ENCODE data around the gene YWHAG.

Gene YWHAG

GRCh38 chr7:76346778-76347177 is 12.0 kb downstream of the YWHAG start:
- no peak overlapping the region for H2AFZ ChIP-seq (ENCODE audit: low read length)
- peaks cover 98% of the 10 kb centered on the region for H3K36me3 ChIP-seq (ENCODE audit: insufficient read depth, low read length)
- no peak overlapping the region for H3K9ac ChIP-seq (ENCODE audit: low read length)
- no peaks in the 10 kb centered on the region for H3F3A ChIP-seq (ENCODE audit: insufficient read depth, low read length)
- TF ChIP-seq, protein P1, sequence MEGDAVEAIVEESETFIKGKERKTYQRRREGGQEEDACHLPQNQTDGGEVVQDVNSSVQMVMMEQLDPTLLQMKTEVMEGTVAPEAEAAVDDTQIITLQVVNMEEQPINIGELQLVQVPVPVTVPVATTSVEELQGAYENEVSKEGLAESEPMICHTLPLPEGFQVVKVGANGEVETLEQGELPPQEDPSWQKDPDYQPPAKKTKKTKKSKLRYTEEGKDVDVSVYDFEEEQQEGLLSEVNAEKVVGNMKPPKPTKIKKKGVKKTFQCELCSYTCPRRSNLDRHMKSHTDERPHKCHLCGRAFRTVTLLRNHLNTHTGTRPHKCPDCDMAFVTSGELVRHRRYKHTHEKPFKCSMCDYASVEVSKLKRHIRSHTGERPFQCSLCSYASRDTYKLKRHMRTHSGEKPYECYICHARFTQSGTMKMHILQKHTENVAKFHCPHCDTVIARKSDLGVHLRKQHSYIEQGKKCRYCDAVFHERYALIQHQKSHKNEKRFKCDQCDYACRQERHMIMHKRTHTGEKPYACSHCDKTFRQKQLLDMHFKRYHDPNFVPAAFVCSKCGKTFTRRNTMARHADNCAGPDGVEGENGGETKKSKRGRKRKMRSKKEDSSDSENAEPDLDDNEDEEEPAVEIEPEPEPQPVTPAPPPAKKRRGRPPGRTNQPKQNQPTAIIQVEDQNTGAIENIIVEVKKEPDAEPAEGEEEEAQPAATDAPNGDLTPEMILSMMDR (IDR thresholded peaks at IDR 0.05; ENCODE audit: low read length): no peak
- TF ChIP-seq EZH2 (IDR thresholded peaks at IDR 0.05; ENCODE audit: borderline replicate concordance, low read length): no peak
- no peaks in the 10 kb centered on the region for H3K27me3 ChIP-seq (ENCODE audit: insufficient read depth, low read length)
- peaks cover 91% of the 10 kb centered on the region for H3K79me2 ChIP-seq (ENCODE audit: insufficient read depth, low read length)
- peaks cover 6% of the 10 kb centered on the region; the same call in 1 of the 2 replicates for H4K20me1 ChIP-seq (ENCODE audit: insufficient read depth, low read length)
- no peak overlapping the region for H3K27ac ChIP-seq (ENCODE audit: low read depth, low read length, poor library complexity, severe bottlenecking)
- H3K9me2 ChIP-seq (ENCODE audit: low read depth, low read length): no peaks in the 10 kb centered on the region
- H3K4me2 ChIP-seq (ENCODE audit: low read length): no peak overlapping the region
- H3K4me1 ChIP-seq (ENCODE audit: insufficient read depth, low read length, severe bottlenecking): no peaks in the 10 kb centered on the region
- H3K9me3 ChIP-seq (ENCODE audit: low read length): no peaks in the 10 kb centered on the region
- H3K4me3 ChIP-seq (ENCODE audit: low read depth, low read length, poor library complexity, severe bottlenecking): no peak overlapping the region

DNA sequence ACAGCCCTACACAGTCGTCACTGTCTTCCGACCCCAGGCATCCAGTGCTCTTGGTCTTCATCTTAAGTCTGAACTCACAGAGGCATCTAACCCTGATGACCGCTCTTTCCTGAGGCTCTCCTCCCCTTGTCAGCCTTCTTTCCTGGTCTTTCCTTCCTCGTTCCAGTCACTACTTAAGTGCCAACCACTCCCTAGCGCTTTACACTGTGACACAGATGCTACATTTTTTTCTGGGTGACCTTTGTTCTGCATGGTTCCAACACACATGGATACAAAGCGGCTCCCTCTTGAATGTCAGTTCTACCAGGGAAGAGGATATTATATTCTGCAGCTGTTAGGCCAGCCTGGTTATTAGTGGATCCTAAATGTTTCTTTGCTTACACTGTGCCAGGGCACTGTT is 12.7 kb downstream of the YWHAG start:
- no peaks in the 10 kb centered on the region for H3F3A ChIP-seq (ENCODE audit: insufficient read depth, low read length)
- H3K27ac ChIP-seq (ENCODE audit: low read depth, low read length, poor library complexity, severe bottlenecking): no peak overlapping the region
- H3K79me2 ChIP-seq (ENCODE audit: insufficient read depth, low read length): peaks cover 91% of the 10 kb centered on the region
- no peak overlapping the region for H3K4me2 ChIP-seq (ENCODE audit: low read length)
- no peak overlapping the region for H3K9ac ChIP-seq (ENCODE audit: low read length)
- no peak for TF ChIP-seq EZH2 (IDR thresholded peaks at IDR 0.05; ENCODE audit: borderline replicate concordance, low read length)
- TF ChIP-seq, protein P1 (IDR thresholded peaks at IDR 0.05; ENCODE audit: low read length): no peak
- H3K36me3 ChIP-seq (ENCODE audit: insufficient read depth, low read length): peaks cover 98% of the 10 kb centered on the region
- H4K20me1 ChIP-seq (ENCODE audit: insufficient read depth, low read length): peaks cover 2% of the 10 kb centered on the region; the same call in 1 of the 2 replicates
- H3K4me1 ChIP-seq (ENCODE audit: insufficient read depth, low read length, severe bottlenecking): no peaks in the 10 kb centered on the region
- no peaks in the 10 kb centered on the region for H3K9me2 ChIP-seq (ENCODE audit: low read depth, low read length)
- H3K4me3 ChIP-seq (ENCODE audit: low read depth, low read length, poor library complexity, severe bottlenecking): no peak overlapping the region
- H3K9me3 ChIP-seq (ENCODE audit: low read length): no peaks in the 10 kb centered on the region
- H3K27me3 ChIP-seq (ENCODE audit: insufficient read depth, low read length): no peaks in the 10 kb centered on the region
- H2AFZ ChIP-seq (ENCODE audit: low read length): no peak overlapping the region

GRCh38 chr7:76343931-76344321 is 14.9 kb downstream of the YWHAG start:
- Histone ChIP-seq H4K20me1 (ENCODE audit: insufficient read depth, low read length) (peaks cover under 1% of the 10 kb centered on the region; the same call in 1 of the 2 replicates), H3K9ac (ENCODE audit: low read length) (no peak overlapping the region), H3K4me3 (ENCODE audit: low read depth, low read length, poor library complexity, severe bottlenecking) (no peak overlapping the region), H3K4me2 (ENCODE audit: low read length) (no peak overlapping the region), H3K79me2 (ENCODE audit: insufficient read depth, low read length) (peaks cover 93% of the 10 kb centered on the region), H3K27me3 (ENCODE audit: insufficient read depth, low read length) (no peaks in the 10 kb centered on the region), H3K27ac (ENCODE audit: low read depth, low read length, poor library complexity, severe bottlenecking) (no peak overlapping the region), H3K9me2 (ENCODE audit: low read depth, low read length) (no peaks in the 10 kb centered on the region), H2AFZ (ENCODE audit: low read length) (no peak overlapping the region), H3F3A (ENCODE audit: insufficient read depth, low read length) (no peaks in the 10 kb centered on the region), H3K9me3 (ENCODE audit: low read length) (no peaks in the 10 kb centered on the region), H3K4me1 (ENCODE audit: insufficient read depth, low read length, severe bottlenecking) (no peaks in the 10 kb centered on the region), H3K36me3 (ENCODE audit: insufficient read depth, low read length) (peaks cover 97% of the 10 kb centered on the region)
- TF ChIP-seq, protein P1 (IDR thresholded peaks at IDR 0.05; ENCODE audit: low read length): no peak
- no peak for TF ChIP-seq EZH2 (IDR thresholded peaks at IDR 0.05; ENCODE audit: borderline replicate concordance, low read length)
